ENCODE data around the gene GFPT2. TPM values are rescaled to one million over a fixed set of nuclear protein-coding genes. Genes with fewer than 3 reads are reported as not detected.

The GFPT2 gene
- total RNA-seq, 2 donors from 2014 or later = 0.62 to 3.2 TPM

- H3K36me3 ChIP-seq = peaks cover 4% of the 10 kb centered on the region
- no peak for DNase-seq
- H3K27ac ChIP-seq = no peak overlapping the region
- no peaks in the 10 kb centered on the region for H3K9me3 ChIP-seq
- intact Hi-C loops (cut with DNase I) = no loop called here
- H3K4me1 ChIP-seq = no peaks in the 10 kb centered on the region
- no peak overlapping the region for H3K9ac ChIP-seq (ENCODE audit: low read depth in 2 of 2, low read length in 2 of 2)
- no peak for TF ChIP-seq CTCF (IDR thresholded peaks at IDR 0.05)
- no peaks in the 10 kb centered on the region for H3K27me3 ChIP-seq
- no peak overlapping the region for H3K4me3 ChIP-seq
These were observed 81.9 kb downstream of the GFPT2 start for GRCh38 chr5:180271221-180271620.

GRCh38 chr5:180259260-180259611, 93.9 kb downstream of the GFPT2 start:
- intact Hi-C loops (cut with DNase I) = no loop called here
- H3K27ac ChIP-seq = no peak overlapping the region
- no peaks in the 10 kb centered on the region for H3K27me3 ChIP-seq
- DNase-seq = no peak
- H3K4me1 ChIP-seq = no peaks in the 10 kb centered on the region
- H3K9me3 ChIP-seq = peaks cover 29% of the 10 kb centered on the region
- TF ChIP-seq CTCF (IDR thresholded peaks at IDR 0.05) = no peak
- no peak overlapping the region for H3K4me3 ChIP-seq
- no peak overlapping the region for H3K9ac ChIP-seq (ENCODE audit: low read depth in 2 of 2, low read length in 2 of 2)
- H3K36me3 ChIP-seq = peaks cover 23% of the 10 kb centered on the region

- intact Hi-C loops (cut with DNase I) = no loop called here
- H3K4me1 ChIP-seq = no peaks in the 10 kb centered on the region
- H3K9me3 ChIP-seq = peaks cover 21% of the 10 kb centered on the region
- H3K9ac ChIP-seq (ENCODE audit: low read depth in 2 of 2, low read length in 2 of 2) = no peak overlapping the region
- no peak for TF ChIP-seq CTCF (IDR thresholded peaks at IDR 0.05)
- H3K36me3 ChIP-seq = peaks cover 7% of the 10 kb centered on the region
- H3K27me3 ChIP-seq = no peaks in the 10 kb centered on the region
- no peak for DNase-seq
- no peak overlapping the region for H3K4me3 ChIP-seq
- H3K27ac ChIP-seq = no peak overlapping the region
These were observed 99.9 kb downstream of the GFPT2 start for GRCh38 chr5:180253036-180253824.

- Histone ChIP-seq H3K27me3 (no peaks in the 10 kb centered on the region), H3K9me3 (peaks cover 12% of the 10 kb centered on the region), H3K36me3 (peaks cover 13% of the 10 kb centered on the region), H3K4me1 (no peaks in the 10 kb centered on the region), H3K4me3 (no peak overlapping the region), H3K27ac (no peak overlapping the region), H3K9ac (ENCODE audit: low read depth in 2 of 2, low read length in 2 of 2) (no peak overlapping the region)
- intact Hi-C loops (cut with DNase I) = no loop called here
- no peak for DNase-seq
- TF ChIP-seq CTCF (IDR thresholded peaks at IDR 0.05) = no peak
These were observed 101.2 kb downstream of the GFPT2 start for GRCh38 chr5:180251887-180252286.

- Histone ChIP-seq H3K4me1 (no peaks in the 10 kb centered on the region), H3K27me3 (no peaks in the 10 kb centered on the region), H3K4me3 (no peak overlapping the region), H3K9me3 (peaks cover 12% of the 10 kb centered on the region), H3K36me3 (peaks cover 15% of the 10 kb centered on the region), H3K27ac (no peak overlapping the region), H3K9ac (ENCODE audit: low read depth in 2 of 2, low read length in 2 of 2) (no peak overlapping the region)
- no peak for TF ChIP-seq CTCF (IDR thresholded peaks at IDR 0.05)
- DNase-seq = no peak
- intact Hi-C loops (cut with DNase I) = no loop called here
These were observed 102.0 kb downstream of the GFPT2 start for GRCh38 chr5:180251141-180251540.

Other genes with a start within 250 kb of the GFPT2 start
- gene RASGEF1C, start 144.1 kb downstream of the GFPT2 start, total RNA-seq = under 1 TPM in 1 of 2 donors, not detected in 1; 0.85 TPM
- gene MAPK9, start 61.3 kb downstream of the GFPT2 start, total RNA-seq = 10 to 100 TPM; 46.4 to 50.2 TPM
- gene CNOT6, start 141.0 kb upstream of the GFPT2 start, total RNA-seq = 10 to 100 TPM; 35.5 to 38.2 TPM
- gene SCGB3A1, start 238.2 kb upstream of the GFPT2 start, total RNA-seq = 1 to 10 TPM in 1 of 2 donors, not detected in 1; 1.1 TPM

All from colonic mucosa (tissue), 4 donors.